ENCODE results near the gene FAU.

FAU gene

DNA sequence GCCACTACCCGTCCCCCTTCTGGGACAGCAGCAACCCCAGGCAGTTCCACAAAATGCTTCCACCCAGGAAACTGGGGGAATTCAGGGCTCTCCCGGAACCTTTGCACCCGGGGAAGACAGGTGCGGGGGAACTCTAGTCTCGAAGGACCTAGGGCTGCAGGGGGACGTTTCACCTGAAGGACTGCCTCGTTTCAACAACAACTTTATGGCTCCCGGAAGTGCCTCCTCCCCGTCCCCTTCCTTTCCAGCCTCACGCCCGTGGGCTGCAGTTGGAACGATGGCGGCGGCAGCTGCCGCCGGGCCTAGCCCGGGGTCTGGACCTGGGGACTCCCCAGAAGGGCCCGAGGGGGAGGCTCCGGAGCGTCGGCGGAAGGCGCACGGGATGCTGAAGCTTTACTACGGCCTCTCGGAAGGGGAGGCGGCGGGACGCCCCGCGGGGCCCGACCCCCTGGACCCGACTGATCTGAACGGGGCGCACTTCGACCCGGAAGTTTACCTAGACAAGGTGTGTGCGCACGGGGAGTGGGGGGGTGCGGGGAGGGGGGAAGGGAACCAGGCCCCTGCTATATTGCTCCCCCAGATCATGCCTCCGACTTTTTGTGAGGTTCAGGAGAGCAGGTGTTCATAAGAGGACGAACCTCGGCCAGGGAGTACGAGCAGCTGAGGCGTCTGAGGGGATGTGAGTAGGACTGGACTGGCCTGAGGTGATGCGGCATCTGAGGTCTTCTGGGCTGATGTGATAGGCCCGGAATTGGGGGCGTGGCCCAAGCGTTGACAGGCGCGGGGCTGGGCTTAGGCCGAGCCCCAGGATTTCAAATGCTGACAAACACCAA lies 25.7 kb downstream of the FAU start, which contains the start of gene VPS51 (continued):
- TF ChIP-seq, protein P1, sequence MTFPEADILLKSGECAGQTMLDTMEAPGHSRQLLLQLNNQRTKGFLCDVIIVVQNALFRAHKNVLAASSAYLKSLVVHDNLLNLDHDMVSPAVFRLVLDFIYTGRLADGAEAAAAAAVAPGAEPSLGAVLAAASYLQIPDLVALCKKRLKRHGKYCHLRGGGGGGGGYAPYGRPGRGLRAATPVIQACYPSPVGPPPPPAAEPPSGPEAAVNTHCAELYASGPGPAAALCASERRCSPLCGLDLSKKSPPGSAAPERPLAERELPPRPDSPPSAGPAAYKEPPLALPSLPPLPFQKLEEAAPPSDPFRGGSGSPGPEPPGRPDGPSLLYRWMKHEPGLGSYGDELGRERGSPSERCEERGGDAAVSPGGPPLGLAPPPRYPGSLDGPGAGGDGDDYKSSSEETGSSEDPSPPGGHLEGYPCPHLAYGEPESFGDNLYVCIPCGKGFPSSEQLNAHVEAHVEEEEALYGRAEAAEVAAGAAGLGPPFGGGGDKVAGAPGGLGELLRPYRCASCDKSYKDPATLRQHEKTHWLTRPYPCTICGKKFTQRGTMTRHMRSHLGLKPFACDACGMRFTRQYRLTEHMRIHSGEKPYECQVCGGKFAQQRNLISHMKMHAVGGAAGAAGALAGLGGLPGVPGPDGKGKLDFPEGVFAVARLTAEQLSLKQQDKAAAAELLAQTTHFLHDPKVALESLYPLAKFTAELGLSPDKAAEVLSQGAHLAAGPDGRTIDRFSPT (tag by site-specific recombination; IDR thresholded peaks at IDR 0.05), result no peak
- TF ChIP-seq ZBTB26 (tag by site-specific recombination; optimal IDR thresholded peaks at IDR 0.05) (peak; percentile 32), ZNF513 (tag by site-specific recombination; IDR thresholded peaks at IDR 0.05) (peak; percentile 56), ZNF48 (tag by site-specific recombination; IDR thresholded peaks at IDR 0.05) (no peak), TCF7L2 (IDR thresholded peaks at IDR 0.05; ENCODE audit: borderline replicate concordance, low read depth, low read length) (no peak), ZNF670 (tag by site-specific recombination; IDR thresholded peaks at IDR 0.05; ENCODE audit: low read depth) (no peak), ZNF707 (tag by site-specific recombination; IDR thresholded peaks at IDR 0.05) (no peak), ZNF747 (tag by site-specific recombination; IDR thresholded peaks at IDR 0.05) (no peak), ZNF324 (tag by site-specific recombination; IDR thresholded peaks at IDR 0.05) (peak; percentile 98), ZNF654 (tag by site-specific recombination; IDR thresholded peaks at IDR 0.05; ENCODE audit: low read depth) (peak; percentile 14; the same call in 1 of the 2 replicates), ZNF239 (tag by site-specific recombination; IDR thresholded peaks at IDR 0.05) (peak; percentile 68; the same call in 1 of the 2 replicates), ZNF701 (tag by site-specific recombination; IDR thresholded peaks at IDR 0.05) (no peak), SCRT1 (tag by site-specific recombination; IDR thresholded peaks at IDR 0.05; ENCODE audit: borderline replicate concordance) (no peak), KLF1 (tag by site-specific recombination; IDR thresholded peaks at IDR 0.05) (peak; percentile 82), SALL2 (tag by site-specific recombination; IDR thresholded peaks at IDR 0.05; ENCODE audit: borderline replicate concordance) (peak; percentile 80; the same call in 1 of the 2 replicates), ZNF404 (tag by site-specific recombination; IDR thresholded peaks at IDR 0.05) (no peak), GFI1B (tag by site-specific recombination; IDR thresholded peaks at IDR 0.05) (peak; percentile 32; the same call in 1 of the 2 replicates), ZNF571 (tag by site-specific recombination; IDR thresholded peaks at IDR 0.05) (no peak), YY1 (tag by site-specific recombination; IDR thresholded peaks at IDR 0.05) (peak; percentile 96), ZNF610 (tag by site-specific recombination; IDR thresholded peaks at IDR 0.05; ENCODE audit: borderline replicate concordance) (0 out of 2 replicates have a peak, but pooled peaks have one; percentile 40), EGR2 (tag by site-specific recombination; IDR thresholded peaks at IDR 0.05; ENCODE audit: low read depth) (peak; percentile 50), ZNF433 (tag by site-specific recombination; IDR thresholded peaks at IDR 0.05; ENCODE audit: low read depth) (no peak), ZIC2 (tag by site-specific recombination; IDR thresholded peaks at IDR 0.05) (peak; percentile 42; the same call in 1 of the 2 replicates), ZNF174 (tag by site-specific recombination; IDR thresholded peaks at IDR 0.05) (no peak), TRIM28 (IDR thresholded peaks at IDR 0.05; ENCODE audit: borderline replicate concordance, low read length) (peak; percentile 39; the same call in 1 of the 2 replicates), BCL11A (tag by site-specific recombination; IDR thresholded peaks at IDR 0.05; ENCODE audit: low read depth) (no peak), MZF1 (tag by site-specific recombination; IDR thresholded peaks at IDR 0.05; ENCODE audit: borderline replicate concordance) (peak; percentile 56; the same call in 1 of the 2 replicates), ZNF311 (tag by site-specific recombination; IDR thresholded peaks at IDR 0.05; ENCODE audit: borderline replicate concordance) (no peak), ZNF660 (tag by site-specific recombination; IDR thresholded peaks at IDR 0.05) (peak; percentile 97), ZBTB20 (tag by site-specific recombination; IDR thresholded peaks at IDR 0.05) (peak; percentile 50; the same call in 1 of the 2 replicates), ZNF16 (tag by site-specific recombination; IDR thresholded peaks at IDR 0.05; ENCODE audit: low read depth) (no peak), ZNF19 (tag by site-specific recombination; IDR thresholded peaks at IDR 0.05; ENCODE audit: low read depth) (0 out of 2 replicates have a peak, but pooled peaks have one; percentile 37), ZNF354C (tag by site-specific recombination; IDR thresholded peaks at IDR 0.05; ENCODE audit: borderline replicate concordance, low read depth) (no peak), KLF16 (tag by site-specific recombination; IDR thresholded peaks at IDR 0.05) (peak; percentile 97)
- TF ChIP-seq, protein P2, sequence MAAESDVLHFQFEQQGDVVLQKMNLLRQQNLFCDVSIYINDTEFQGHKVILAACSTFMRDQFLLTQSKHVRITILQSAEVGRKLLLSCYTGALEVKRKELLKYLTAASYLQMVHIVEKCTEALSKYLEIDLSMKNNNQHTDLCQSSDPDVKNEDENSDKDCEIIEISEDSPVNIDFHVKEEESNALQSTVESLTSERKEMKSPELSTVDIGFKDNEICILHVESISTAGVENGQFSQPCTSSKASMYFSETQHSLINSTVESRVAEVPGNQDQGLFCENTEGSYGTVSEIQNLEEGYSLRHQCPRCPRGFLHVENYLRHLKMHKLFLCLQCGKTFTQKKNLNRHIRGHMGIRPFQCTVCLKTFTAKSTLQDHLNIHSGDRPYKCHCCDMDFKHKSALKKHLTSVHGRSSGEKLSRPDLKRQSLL (tag by site-specific recombination; IDR thresholded peaks at IDR 0.05), result peak; percentile 77

Data from HEK293 (cell line).